ENCODE data around the gene ADPGK. TPM values are rescaled to one million over a fixed set of nuclear protein-coding genes. Genes with fewer than 3 reads are reported as not detected.
"Not testable (repeated sequence)": the region's sequence is repeated elsewhere in the genome, so short reads cannot be mapped to it uniquely, and the experiment has no call there.

The ADPGK gene
- total RNA-seq, 4 donors from 2014 or later = 39.8 to 81.3 (median 52.7) TPM

GRCh38 chr15:72732086-72732485 is 51.5 kb downstream of the ADPGK start:
- Histone ChIP-seq H3K4me3 (no peak overlapping the region), H3K27me3 (no peaks in the 10 kb centered on the region), H3K36me3 (peaks cover 61% of the 10 kb centered on the region), H3K4me1 (no peaks in the 10 kb centered on the region), H3K9me3 (no peaks in the 10 kb centered on the region), H3K27ac (no peak overlapping the region)
- TF ChIP-seq POLR2A (IDR thresholded peaks at IDR 0.05) = no peak
- no peak for DNase-seq (ENCODE audit: low spot score in 2 of 2)

- no peaks in the 10 kb centered on the region for H3K27me3 ChIP-seq
- no peaks in the 10 kb centered on the region for H3K9me3 ChIP-seq
- no peak for DNase-seq (ENCODE audit: low spot score in 2 of 2)
- H3K27ac ChIP-seq = no peak overlapping the region
- WGBS = 86% methylated on average over 1 of the region's 1 CpG
- H3K4me1 ChIP-seq = no peaks in the 10 kb centered on the region
- TF ChIP-seq CTCF (IDR thresholded peaks at IDR 0.05) = no peak
- TF ChIP-seq POLR2AphosphoS5 (IDR thresholded peaks at IDR 0.05) = no peak
- no peak for TF ChIP-seq POLR2A (IDR thresholded peaks at IDR 0.05)
- no peak for TF ChIP-seq EP300 (IDR thresholded peaks at IDR 0.05)
- no peak overlapping the region for H3K4me3 ChIP-seq
- peaks cover 42% of the 10 kb centered on the region for H3K36me3 ChIP-seq
These were observed 54.7 kb downstream of the ADPGK start for GRCh38 chr15:72728821-72729220.

- peaks cover 41% of the 10 kb centered on the region for H3K36me3 ChIP-seq
- not testable (repeated sequence) for H3K4me3 ChIP-seq; H3K27ac ChIP-seq; H3K27me3 ChIP-seq; H3K4me1 ChIP-seq; H3K9me3 ChIP-seq; DNase-seq (ENCODE audit: low spot score in 2 of 2)
- WGBS = 94% methylated on average over 1 of the region's 1 CpG
These were observed 55.3 kb downstream of the ADPGK start for GRCh38 chr15:72728249-72728648.

GRCh38 chr15:72727154-72727553 is 56.4 kb downstream of the ADPGK start:
- no peaks in the 10 kb centered on the region for H3K4me1 ChIP-seq
- H3K27me3 ChIP-seq = no peaks in the 10 kb centered on the region
- no peak overlapping the region for H3K27ac ChIP-seq
- H3K4me3 ChIP-seq = no peak overlapping the region
- peaks cover 30% of the 10 kb centered on the region for H3K36me3 ChIP-seq
- no peak for DNase-seq (ENCODE audit: low spot score in 2 of 2)
- no peak for TF ChIP-seq POLR2A (IDR thresholded peaks at IDR 0.05)
- no peak for TF ChIP-seq POLR2AphosphoS5 (IDR thresholded peaks at IDR 0.05)
- TF ChIP-seq CTCF (IDR thresholded peaks at IDR 0.05) = no peak
- no peak for TF ChIP-seq EP300 (IDR thresholded peaks at IDR 0.05)
- no peaks in the 10 kb centered on the region for H3K9me3 ChIP-seq

- not testable (repeated sequence) for H3K27me3 ChIP-seq; H3K4me3 ChIP-seq; H3K9me3 ChIP-seq; H3K27ac ChIP-seq; DNase-seq (ENCODE audit: low spot score in 2 of 2); H3K4me1 ChIP-seq
- WGBS = 98% methylated on average over 6 of the region's 6 CpGs
- H3K36me3 ChIP-seq = peaks cover 19% of the 10 kb centered on the region
These were observed 57.7 kb downstream of the ADPGK start for GRCh38 chr15:72725851-72726250.

- TF ChIP-seq POLR2A (IDR thresholded peaks at IDR 0.05) (no peak), EP300 (IDR thresholded peaks at IDR 0.05) (no peak), CTCF (IDR thresholded peaks at IDR 0.05) (no peak), POLR2AphosphoS5 (IDR thresholded peaks at IDR 0.05) (no peak)
- no peaks in the 10 kb centered on the region for H3K27me3 ChIP-seq
- H3K36me3 ChIP-seq = peaks cover 17% of the 10 kb centered on the region
- no peaks in the 10 kb centered on the region for H3K9me3 ChIP-seq
- no peak overlapping the region for H3K4me3 ChIP-seq
- no peak overlapping the region for H3K27ac ChIP-seq
- DNase-seq (ENCODE audit: low spot score in 2 of 2) = no peak
- 87% methylated on average over 3 of the region's 3 CpGs for WGBS
- no peaks in the 10 kb centered on the region for H3K4me1 ChIP-seq
These were observed 58.1 kb downstream of the ADPGK start for GRCh38 chr15:72725446-72725845.

GRCh38 chr15:72724028-72724427 is 59.5 kb downstream of the ADPGK start:
- peaks cover 12% of the 10 kb centered on the region for H3K36me3 ChIP-seq
- H3K9me3 ChIP-seq = no peaks in the 10 kb centered on the region
- DNase-seq (ENCODE audit: low spot score in 2 of 2) = no peak
- H3K4me3 ChIP-seq = no peak overlapping the region
- H3K27ac ChIP-seq = no peak overlapping the region
- no peaks in the 10 kb centered on the region for H3K4me1 ChIP-seq
- no peak for TF ChIP-seq POLR2A (IDR thresholded peaks at IDR 0.05)
- TF ChIP-seq EP300 (IDR thresholded peaks at IDR 0.05) = no peak
- TF ChIP-seq CTCF (IDR thresholded peaks at IDR 0.05) = no peak
- TF ChIP-seq POLR2AphosphoS5 (IDR thresholded peaks at IDR 0.05) = no peak
- no peaks in the 10 kb centered on the region for H3K27me3 ChIP-seq
- 89% methylated on average over 1 of the region's 1 CpG for WGBS
